HEK293 (cell line): ENCODE measurements around the gene PIK3CD.

Source experiments
- BCL11A ChIP-seq: fragments of 450-650 bp; formaldehyde crosslinking; IDR thresholded peaks from 2 replicates; pipeline ENCODE4 v1.5.1; 2016; ENCODE audit warnings: low read depth, missing biosample characterization, missing genetic modification characterization
- FEZF1 ChIP-seq: fragments of 450-650 bp; formaldehyde crosslinking; IDR thresholded peaks from 2 replicates; pipeline ENCODE4 v1.5.1; 2016; ENCODE audit warnings: missing biosample characterization, missing genetic modification characterization
- GLIS2 ChIP-seq: fragments of 450-650 bp; formaldehyde crosslinking; IDR thresholded peaks from 2 replicates; pipeline ENCODE4 v1.5.1; 2016; ENCODE audit warnings: missing biosample characterization, missing genetic modification characterization
- IKZF3 ChIP-seq: fragments of 450-650 bp; IDR thresholded peaks from 2 replicates; pipeline ENCODE4 v1.5.0; 2018; ENCODE audit warnings: missing biosample characterization, mild to moderate bottlenecking, missing genetic modification characterization, moderate library complexity
- KLF10 ChIP-seq: fragments of 450-650 bp; IDR thresholded peaks from 2 replicates; pipeline ENCODE4 v1.5.1; 2018; ENCODE audit warnings: missing biosample characterization, mild to moderate bottlenecking, missing genetic modification characterization
- REPIN1 ChIP-seq: fragments of 450-650 bp; formaldehyde crosslinking; IDR thresholded peaks from 2 replicates; pipeline ENCODE4 v1.5.1; 2017; ENCODE audit warnings: missing biosample characterization, missing genetic modification characterization, low read depth
- SALL2 ChIP-seq: fragments of 450-650 bp; formaldehyde crosslinking; IDR thresholded peaks from 2 replicates; pipeline ENCODE4 v1.5.0; 2017; ENCODE audit warnings: missing biosample characterization, mild to moderate bottlenecking, missing genetic modification characterization, borderline replicate concordance
- SETDB1 ChIP-seq: IDR thresholded peaks from one replicate; pipeline ENCODE4 v1.6.1; 2017; ENCODE audit warnings: mild to moderate bottlenecking, low read length, moderate library complexity, mixed read lengths; ENCODE audit not compliant: insufficient read length
- SP3 ChIP-seq: fragments of 450-650 bp; formaldehyde crosslinking; IDR thresholded peaks from 2 replicates; pipeline ENCODE4 v1.5.1; 2016; ENCODE audit warnings: missing biosample characterization, missing genetic modification characterization
- YY1 ChIP-seq: fragments of 450-650 bp; formaldehyde crosslinking; IDR thresholded peaks from 2 replicates; pipeline ENCODE4 v1.5.1; 2018; ENCODE audit warnings: missing biosample characterization, missing genetic modification characterization
- ZBTB10 ChIP-seq: fragments of 450-650 bp; formaldehyde crosslinking; IDR thresholded peaks from 2 replicates; pipeline ENCODE4 v1.5.1; 2016; ENCODE audit warnings: missing biosample characterization, missing genetic modification characterization
- ZFP37 ChIP-seq: fragments of 450-650 bp; formaldehyde crosslinking; IDR thresholded peaks from 2 replicates; pipeline ENCODE4 v1.5.1; 2016; ENCODE audit warnings: missing biosample characterization, missing genetic modification characterization
- ZNF112 ChIP-seq: fragments of 450-650 bp; formaldehyde crosslinking; IDR thresholded peaks from 2 replicates; pipeline ENCODE4 v1.5.0; 2017; ENCODE audit warnings: missing biosample characterization, missing genetic modification characterization
- ZNF114 ChIP-seq: fragments of 450-650 bp; formaldehyde crosslinking; IDR thresholded peaks from 2 replicates; pipeline ENCODE4 v1.5.0; 2017; ENCODE audit warnings: missing biosample characterization, missing genetic modification characterization
- ZNF138 ChIP-seq: fragments of 450-650 bp; formaldehyde crosslinking; IDR thresholded peaks from 2 replicates; pipeline ENCODE4 v1.5.1; 2016; ENCODE audit warnings: missing biosample characterization, missing genetic modification characterization, borderline replicate concordance
- ZNF157 ChIP-seq: fragments of 450-650 bp; formaldehyde crosslinking; IDR thresholded peaks from 2 replicates; pipeline ENCODE4 v1.5.1; 2016; ENCODE audit warnings: missing biosample characterization, missing genetic modification characterization
- ZNF16 ChIP-seq: fragments of 450-650 bp; formaldehyde crosslinking; IDR thresholded peaks from 2 replicates; pipeline ENCODE4 v1.5.1; 2016; ENCODE audit warnings: low read depth, missing biosample characterization, missing genetic modification characterization
- ZNF26 ChIP-seq: fragments of 450-650 bp; formaldehyde crosslinking; IDR thresholded peaks from 2 replicates; pipeline ENCODE4 v1.5.1; 2016; ENCODE audit warnings: missing biosample characterization, missing genetic modification characterization
- ZNF302 ChIP-seq: fragments of 450-650 bp; formaldehyde crosslinking; IDR thresholded peaks from 2 replicates; pipeline ENCODE4 v1.5.1; 2016; ENCODE audit warnings: missing biosample characterization, missing genetic modification characterization, low read depth
- ZNF324 ChIP-seq: fragments of 450-650 bp; formaldehyde crosslinking; IDR thresholded peaks from 2 replicates; pipeline ENCODE4 v1.5.1; 2016; ENCODE audit warnings: missing biosample characterization, missing genetic modification characterization
- ZNF341 ChIP-seq: fragments of 450-650 bp; formaldehyde crosslinking; IDR thresholded peaks from 2 replicates; pipeline ENCODE4; 2016; ENCODE audit warnings: low read depth, missing biosample characterization, missing genetic modification characterization
- ZNF366 ChIP-seq: fragments of 450-650 bp; formaldehyde crosslinking; conservative IDR thresholded peaks from 2 replicates; pipeline ENCODE4 v1.5.1; 2016; ENCODE audit warnings: missing biosample characterization, missing genetic modification characterization
- ZNF529 ChIP-seq: fragments of 450-650 bp; formaldehyde crosslinking; IDR thresholded peaks from 2 replicates; pipeline ENCODE4 v1.5.1; 2017; ENCODE audit warnings: missing genetic modification characterization, missing biosample characterization; ENCODE audit not compliant: insufficient replicate concordance
- ZNF561 ChIP-seq: fragments of 450-650 bp; IDR thresholded peaks from 2 replicates; pipeline ENCODE4 v1.5.1; 2018; ENCODE audit warnings: missing biosample characterization, missing genetic modification characterization, borderline replicate concordance
- ZNF580 ChIP-seq: fragments of 450-650 bp; formaldehyde crosslinking; IDR thresholded peaks from 2 replicates; pipeline ENCODE4 v1.5.1; 2016; ENCODE audit warnings: missing biosample characterization, missing genetic modification characterization
- ZNF596 ChIP-seq: fragments of 450-650 bp; IDR thresholded peaks from 2 replicates; pipeline ENCODE4 v1.5.0; 2018; ENCODE audit warnings: missing biosample characterization, mild to moderate bottlenecking, missing genetic modification characterization, moderate library complexity
- ZNF600 ChIP-seq: fragments of 450-650 bp; formaldehyde crosslinking; IDR thresholded peaks from 2 replicates; pipeline ENCODE4 v1.5.1; 2016; ENCODE audit warnings: missing biosample characterization, missing genetic modification characterization
- ZNF623 ChIP-seq: fragments of 450-650 bp; formaldehyde crosslinking; IDR thresholded peaks from 2 replicates; pipeline ENCODE4 v1.5.1; 2016; ENCODE audit warnings: missing biosample characterization, missing genetic modification characterization
- ZNF624 ChIP-seq: fragments of 450-650 bp; formaldehyde crosslinking; IDR thresholded peaks from 2 replicates; pipeline ENCODE4 v1.5.1; 2017; ENCODE audit warnings: missing biosample characterization, missing genetic modification characterization
- ZNF645 ChIP-seq: fragments of 450-650 bp; formaldehyde crosslinking; IDR thresholded peaks from 2 replicates; pipeline ENCODE4; 2016; ENCODE audit warnings: missing biosample characterization, missing genetic modification characterization
- ZNF658 ChIP-seq: fragments of 450-650 bp; formaldehyde crosslinking; IDR thresholded peaks from 2 replicates; pipeline ENCODE4; 2016; ENCODE audit warnings: missing biosample characterization, missing genetic modification characterization
- ZNF704 ChIP-seq: fragments of 450-650 bp; formaldehyde crosslinking; IDR thresholded peaks from 2 replicates; pipeline ENCODE4 v1.5.1; 2016; ENCODE audit warnings: missing biosample characterization, missing genetic modification characterization
- ZNF707 ChIP-seq: fragments of 450-650 bp; formaldehyde crosslinking; IDR thresholded peaks from 2 replicates; pipeline ENCODE4 v1.5.1; 2016; ENCODE audit warnings: missing biosample characterization, missing genetic modification characterization
- ZNF843 ChIP-seq: fragments of 450-650 bp; formaldehyde crosslinking; IDR thresholded peaks from 2 replicates; pipeline ENCODE4 v1.5.1; 2016; ENCODE audit warnings: missing biosample characterization, missing genetic modification characterization
- ZSCAN23 ChIP-seq: fragments of 450-650 bp; formaldehyde crosslinking; IDR thresholded peaks from 2 replicates; pipeline ENCODE4 v1.5.1; 2016; ENCODE audit warnings: missing biosample characterization, missing genetic modification characterization

Gene PIK3CD

GRCh38 chr1:9687120-9687873, 35.8 kb downstream of the PIK3CD start (continued):
- TF ChIP-seq ZNF324 (tag by site-specific recombination) (no peak; the same call in 1 of the 2 replicates), SETDB1 (no peak), ZNF112 (tag by site-specific recombination) (no peak), ZNF114 (tag by site-specific recombination) (no peak), ZNF596 (no peak), ZNF658 (tag by site-specific recombination) (no peak), ZNF843 (tag by site-specific recombination) (no peak), GLIS2 (tag by site-specific recombination) (peak; percentile 93), ZNF704 (tag by site-specific recombination) (no peak), KLF10 (tag by site-specific recombination) (peak; percentile 54; the same call in 1 of the 2 replicates), ZNF16 (tag by site-specific recombination) (no peak), ZNF624 (tag by site-specific recombination) (no peak), ZNF645 (tag by site-specific recombination) (no peak), ZNF302 (tag by site-specific recombination) (no peak), ZSCAN23 (tag by site-specific recombination) (no peak), ZNF366 (peak; percentile 91), ZNF707 (tag by site-specific recombination) (no peak), REPIN1 (tag by site-specific recombination) (no peak), IKZF3 (tag by site-specific recombination) (no peak), ZNF157 (tag by site-specific recombination) (no peak), ZNF341 (no peak; the same call in 1 of the 2 replicates), ZNF138 (tag by site-specific recombination) (no peak), ZFP37 (tag by site-specific recombination) (no peak), YY1 (tag by site-specific recombination) (0 out of 2 replicates have a peak, but pooled peaks have one; percentile 21), ZNF561 (tag by site-specific recombination) (peak; percentile 60; the same call in 1 of the 2 replicates), SP3 (tag by site-specific recombination) (peak; percentile 94), ZBTB10 (tag by site-specific recombination) (peak; percentile 83), ZNF623 (tag by site-specific recombination) (no peak; the same call in 1 of the 2 replicates), FEZF1 (no peak), ZNF580 (tag by site-specific recombination) (no peak), BCL11A (tag by site-specific recombination) (no peak), ZNF529 (tag by site-specific recombination) (no peak), ZNF26 (tag by site-specific recombination) (no peak), SALL2 (tag by site-specific recombination) (no peak), ZNF600 (0 out of 2 replicates have a peak, but pooled peaks have one; percentile 11)
